HEK293 (cell line): ENCODE data around the gene HRCT1.

Experiments
- CTCF ChIA-PET: fragments of 350-600 bp; formaldehyde crosslinking; extraction: SDS; loops from one replicate; lab custom pipeline; 2021; ENCODE audit warnings: antibody characterized with exemption; lab: Yijun Ruan, JAX
- POLR2A ChIA-PET: fragments of 300-600 bp; formaldehyde crosslinking; extraction: SDS; loops from one replicate; lab custom pipeline; 2020; ENCODE audit warnings: antibody characterized with exemption, inconsistent platforms; lab: Yijun Ruan, JAX
- H3K27ac ChIP-seq: fragments of 200-500 bp; sonication (Bioruptor generic); 2 replicates; pipeline ENCODE4 v1.5.1; 2014; ENCODE audit warnings: low read depth, low read length, control low read depth, inconsistent platforms; ENCODE audit errors: extremely low read depth
- H3K36me3 ChIP-seq, 2 experiments: fragments of 200-500 bp in 1 of 2; sonication (Bioruptor generic) in 1 of 2; 1 replicate in 1 of 2; 2 replicates in 1 of 2; pipeline ENCODE4 v1.5.1; 2014 to 2017; ENCODE audit warnings: inconsistent platforms in 2 of 2, low read length in 2 of 2; ENCODE audit not compliant: control insufficient read depth in 2 of 2, insufficient read depth in 1 of 2
- H3K4me1 ChIP-seq: fragments of 200-500 bp; sonication (Bioruptor generic); 2 replicates; pipeline ENCODE4 v1.5.1; 2014; ENCODE audit warnings: mild to moderate bottlenecking, low read length, inconsistent platforms; ENCODE audit not compliant: control insufficient read depth, insufficient read depth
- H3K4me3 ChIP-seq: 2 replicates; pipeline ENCODE4 v1.5.1; 2011; ENCODE audit warnings: low read depth, mild to moderate bottlenecking, control low read depth, low read length, moderate library complexity
- H3K9me3 ChIP-seq: fragments of 200-500 bp; sonication (Bioruptor generic); 2 replicates; pipeline ENCODE4 v1.5.1; 2014; ENCODE audit warnings: low read depth, low read length, inconsistent platforms; ENCODE audit not compliant: control insufficient read depth, insufficient read depth
- GFI1B ChIP-seq: fragments of 450-650 bp; formaldehyde crosslinking; IDR thresholded peaks from 2 replicates; pipeline ENCODE4 v1.5.1; 2016; ENCODE audit warnings: missing biosample characterization, missing genetic modification characterization
- PRDM4 ChIP-seq: fragments of 450-650 bp; formaldehyde crosslinking; IDR thresholded peaks from 2 replicates; pipeline ENCODE4 v1.5.1; 2017; ENCODE audit warnings: missing biosample characterization, missing genetic modification characterization
- SP3 ChIP-seq: fragments of 450-650 bp; formaldehyde crosslinking; IDR thresholded peaks from 2 replicates; pipeline ENCODE4 v1.5.1; 2016; ENCODE audit warnings: missing biosample characterization, missing genetic modification characterization
- TCF7L2 ChIP-seq: IDR thresholded peaks from 2 replicates; pipeline ENCODE4 v1.6.1; 2011; ENCODE audit warnings: low read depth, mild to moderate bottlenecking, inconsistent platforms, low read length, moderate library complexity, borderline replicate concordance
- ZBTB21 ChIP-seq: fragments of 450-650 bp; formaldehyde crosslinking; IDR thresholded peaks from 2 replicates; pipeline ENCODE4 v1.5.1; 2017; ENCODE audit warnings: missing biosample characterization, missing genetic modification characterization
- ZNF132 ChIP-seq: fragments of 450-650 bp; formaldehyde crosslinking; IDR thresholded peaks from 2 replicates; pipeline ENCODE4 v1.5.1; 2017; ENCODE audit warnings: missing biosample characterization, missing genetic modification characterization, borderline replicate concordance
- ZNF169 ChIP-seq: fragments of 450-650 bp; formaldehyde crosslinking; IDR thresholded peaks from 2 replicates; pipeline ENCODE4 v1.5.1; 2016; ENCODE audit warnings: missing biosample characterization, missing genetic modification characterization
- ZNF184 ChIP-seq: fragments of 450-650 bp; IDR thresholded peaks from 2 replicates; pipeline ENCODE4 v1.5.1; 2018; ENCODE audit warnings: missing biosample characterization, mild to moderate bottlenecking, missing genetic modification characterization
- ZNF223 ChIP-seq: fragments of 450-650 bp; formaldehyde crosslinking; IDR thresholded peaks from 2 replicates; pipeline ENCODE4 v1.5.1; 2016; ENCODE audit warnings: missing biosample characterization, missing genetic modification characterization
- ZNF350 ChIP-seq: fragments of 450-650 bp; formaldehyde crosslinking; IDR thresholded peaks from 2 replicates; pipeline ENCODE4 v1.5.0; 2017; ENCODE audit warnings: missing biosample characterization, mild to moderate bottlenecking, missing genetic modification characterization
- ZNF514 ChIP-seq: fragments of 450-650 bp; formaldehyde crosslinking; IDR thresholded peaks from 2 replicates; pipeline ENCODE4 v1.5.1; 2016; ENCODE audit warnings: missing biosample characterization, missing genetic modification characterization
- ZNF561 ChIP-seq: fragments of 450-650 bp; IDR thresholded peaks from 2 replicates; pipeline ENCODE4 v1.5.1; 2018; ENCODE audit warnings: missing biosample characterization, missing genetic modification characterization, borderline replicate concordance
- ZNF596 ChIP-seq: fragments of 450-650 bp; IDR thresholded peaks from 2 replicates; pipeline ENCODE4 v1.5.0; 2018; ENCODE audit warnings: missing biosample characterization, mild to moderate bottlenecking, missing genetic modification characterization, moderate library complexity
- ZNF658 ChIP-seq: fragments of 450-650 bp; formaldehyde crosslinking; IDR thresholded peaks from 2 replicates; pipeline ENCODE4; 2016; ENCODE audit warnings: missing biosample characterization, missing genetic modification characterization
- ZNF660 ChIP-seq: fragments of 450-650 bp; IDR thresholded peaks from 2 replicates; pipeline ENCODE4 v1.5.1; 2018; ENCODE audit warnings: missing biosample characterization, mild to moderate bottlenecking, missing genetic modification characterization
- ZNF670 ChIP-seq: fragments of 450-650 bp; formaldehyde crosslinking; IDR thresholded peaks from 2 replicates; pipeline ENCODE4 v1.5.1; 2016; ENCODE audit warnings: missing biosample characterization, missing genetic modification characterization, low read depth
- ZNF830 ChIP-seq: fragments of 450-650 bp; IDR thresholded peaks from 2 replicates; pipeline ENCODE4 v1.5.0; 2018; ENCODE audit warnings: missing biosample characterization, missing genetic modification characterization, low read depth, mild to moderate bottlenecking, moderate library complexity
- ZNF837 ChIP-seq: fragments of 450-650 bp; formaldehyde crosslinking; IDR thresholded peaks from 2 replicates; pipeline ENCODE4 v1.5.1; 2016; ENCODE audit warnings: missing biosample characterization, missing genetic modification characterization
- ZSCAN4 ChIP-seq: fragments of 450-650 bp; formaldehyde crosslinking; IDR thresholded peaks from 2 replicates; pipeline ENCODE4 v1.5.1; 2017; ENCODE audit warnings: missing biosample characterization, missing genetic modification characterization
- TF ChIP-seq, protein P1 (sequence below): fragments of 450-650 bp; formaldehyde crosslinking; conservative IDR thresholded peaks from 2 replicates; pipeline ENCODE4 v1.5.1; 2016; ENCODE audit warnings: low read depth, missing biosample characterization, missing genetic modification characterization
- TF ChIP-seq, protein P2 (sequence below): fragments of 450-650 bp; formaldehyde crosslinking; IDR thresholded peaks from 2 replicates; pipeline ENCODE4 v1.5.1; 2016; ENCODE audit warnings: missing biosample characterization, missing genetic modification characterization, low read depth

Gene HRCT1

DNA sequence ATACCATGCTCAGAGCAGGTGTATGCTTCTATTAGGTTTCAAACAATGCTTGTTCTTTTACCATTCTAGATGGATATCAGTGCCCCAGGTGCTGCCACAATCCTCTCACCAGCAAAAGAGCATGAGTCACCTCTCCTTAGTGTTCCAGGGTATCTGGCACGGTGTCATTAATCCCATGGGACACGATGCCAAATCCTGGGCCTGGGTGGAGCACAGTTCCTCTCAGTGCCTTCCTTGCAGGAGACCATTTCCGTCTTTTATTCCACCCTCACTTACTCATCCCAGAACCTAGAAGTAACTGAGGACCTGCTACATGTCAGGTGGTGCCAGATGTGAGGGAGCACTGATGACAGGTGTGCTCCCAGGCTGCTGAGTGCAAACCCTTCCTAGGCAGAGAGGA is 34.5 kb upstream of the HRCT1 start:
- Histone ChIP-seq H3K4me1 (no peaks in the 10 kb centered on the region), H3K4me3 (no peak overlapping the region), H3K27ac (no peak overlapping the region), H3K9me3 (no peaks in the 10 kb centered on the region), H3K36me3 (no peaks in the 10 kb centered on the region)
- ChIA-PET CTCF (interaction anchor here (1.0 to 1.6 kb wide), 3 partner anchors 7 to 45 kb away, joined by 3 to 5 read pairs (median 5); no protein-coding TSS in a partner anchor), POLR2A (no interaction called here)
- no peak for TF ChIP-seq ZNF596 (tag by site-specific recombination)
- no peak for TF ChIP-seq ZBTB21 (tag by site-specific recombination)
- TF ChIP-seq ZNF514: no peak
- TF ChIP-seq TCF7L2: no peak
- no peak for TF ChIP-seq ZNF670 (tag by site-specific recombination)

- TF ChIP-seq ZNF658 (tag by site-specific recombination) (no peak), ZNF223 (tag by site-specific recombination) (no peak)
- Histone ChIP-seq H3K4me3 (no peak overlapping the region), H3K36me3 (no peaks in the 10 kb centered on the region), H3K9me3 (no peaks in the 10 kb centered on the region), H3K27ac (no peak overlapping the region), H3K4me1 (no peaks in the 10 kb centered on the region)
- ChIA-PET POLR2A (no interaction called here), CTCF (interaction anchor here (1.0 to 2.4 kb wide), 4 partner anchors 8 to 59 kb away, joined by 3 to 14 read pairs (median 5); no protein-coding TSS in a partner anchor)
Observed at GRCh38 chr9:35872505-35872904, 33.5 kb upstream of the HRCT1 start.

DNA sequence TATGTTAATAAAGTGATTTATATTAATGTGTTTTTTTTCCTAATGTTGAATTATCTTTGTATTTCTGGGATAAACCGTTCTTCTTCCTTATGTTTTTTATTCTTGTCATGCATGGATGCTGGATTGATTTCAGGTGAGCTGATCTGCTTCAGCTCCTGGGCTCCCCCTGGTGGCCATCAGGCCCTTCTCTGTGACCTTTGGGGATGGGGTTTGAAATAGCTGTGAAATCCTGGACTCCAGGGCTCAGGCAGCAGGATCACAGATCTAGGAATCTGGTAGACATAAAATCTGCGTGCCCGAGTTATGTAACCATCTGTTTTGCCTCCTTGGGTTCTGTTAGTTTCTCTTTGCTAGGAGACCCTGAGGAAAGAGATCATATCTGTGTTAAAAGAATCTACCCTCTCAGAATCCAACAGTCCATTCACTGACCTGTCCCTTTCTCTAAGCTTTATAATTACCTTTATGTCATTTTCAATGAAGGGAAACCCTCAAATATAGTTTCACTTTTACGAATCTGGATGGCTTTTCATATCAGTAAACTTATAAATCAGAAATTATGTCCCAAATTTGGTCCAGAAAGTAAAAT is 23.6 kb upstream of the HRCT1 start:
- Histone ChIP-seq H3K4me1 (no peaks in the 10 kb centered on the region), H3K27ac (no peak overlapping the region), H3K36me3 (no peaks in the 10 kb centered on the region), H3K9me3 (no peaks in the 10 kb centered on the region), H3K4me3 (no peak overlapping the region)
- POLR2A ChIA-PET: interaction anchor here (0.5 to 1.7 kb wide), 3 partner anchors 68 to 316 kb away, joined by 3 to 5 read pairs (median 5); partner anchors contain the start of gene HINT2
- CTCF ChIA-PET: interaction anchor here (0.5 to 7.9 kb wide), 68 partner anchors 9 to 1429 kb away, joined by 3 to 120 read pairs (median 4); partner anchors contain the start of genes ARHGEF39, CCDC107, FAM221B and GBA2
- TF ChIP-seq ZNF350 (no peak), SP3 (tag by site-specific recombination) (no peak), ZNF837 (tag by site-specific recombination) (no peak), ZNF184 (tag by site-specific recombination) (no peak), ZNF561 (no peak), ZNF132 (tag by site-specific recombination) (no peak), GFI1B (tag by site-specific recombination) (no peak), PRDM4 (tag by site-specific recombination) (no peak), ZNF660 (tag by site-specific recombination) (no peak), ZNF830 (no peak), ZSCAN4 (tag by site-specific recombination) (no peak), ZNF169 (no peak), TCF7L2 (no peak)
- TF ChIP-seq, protein P1, sequence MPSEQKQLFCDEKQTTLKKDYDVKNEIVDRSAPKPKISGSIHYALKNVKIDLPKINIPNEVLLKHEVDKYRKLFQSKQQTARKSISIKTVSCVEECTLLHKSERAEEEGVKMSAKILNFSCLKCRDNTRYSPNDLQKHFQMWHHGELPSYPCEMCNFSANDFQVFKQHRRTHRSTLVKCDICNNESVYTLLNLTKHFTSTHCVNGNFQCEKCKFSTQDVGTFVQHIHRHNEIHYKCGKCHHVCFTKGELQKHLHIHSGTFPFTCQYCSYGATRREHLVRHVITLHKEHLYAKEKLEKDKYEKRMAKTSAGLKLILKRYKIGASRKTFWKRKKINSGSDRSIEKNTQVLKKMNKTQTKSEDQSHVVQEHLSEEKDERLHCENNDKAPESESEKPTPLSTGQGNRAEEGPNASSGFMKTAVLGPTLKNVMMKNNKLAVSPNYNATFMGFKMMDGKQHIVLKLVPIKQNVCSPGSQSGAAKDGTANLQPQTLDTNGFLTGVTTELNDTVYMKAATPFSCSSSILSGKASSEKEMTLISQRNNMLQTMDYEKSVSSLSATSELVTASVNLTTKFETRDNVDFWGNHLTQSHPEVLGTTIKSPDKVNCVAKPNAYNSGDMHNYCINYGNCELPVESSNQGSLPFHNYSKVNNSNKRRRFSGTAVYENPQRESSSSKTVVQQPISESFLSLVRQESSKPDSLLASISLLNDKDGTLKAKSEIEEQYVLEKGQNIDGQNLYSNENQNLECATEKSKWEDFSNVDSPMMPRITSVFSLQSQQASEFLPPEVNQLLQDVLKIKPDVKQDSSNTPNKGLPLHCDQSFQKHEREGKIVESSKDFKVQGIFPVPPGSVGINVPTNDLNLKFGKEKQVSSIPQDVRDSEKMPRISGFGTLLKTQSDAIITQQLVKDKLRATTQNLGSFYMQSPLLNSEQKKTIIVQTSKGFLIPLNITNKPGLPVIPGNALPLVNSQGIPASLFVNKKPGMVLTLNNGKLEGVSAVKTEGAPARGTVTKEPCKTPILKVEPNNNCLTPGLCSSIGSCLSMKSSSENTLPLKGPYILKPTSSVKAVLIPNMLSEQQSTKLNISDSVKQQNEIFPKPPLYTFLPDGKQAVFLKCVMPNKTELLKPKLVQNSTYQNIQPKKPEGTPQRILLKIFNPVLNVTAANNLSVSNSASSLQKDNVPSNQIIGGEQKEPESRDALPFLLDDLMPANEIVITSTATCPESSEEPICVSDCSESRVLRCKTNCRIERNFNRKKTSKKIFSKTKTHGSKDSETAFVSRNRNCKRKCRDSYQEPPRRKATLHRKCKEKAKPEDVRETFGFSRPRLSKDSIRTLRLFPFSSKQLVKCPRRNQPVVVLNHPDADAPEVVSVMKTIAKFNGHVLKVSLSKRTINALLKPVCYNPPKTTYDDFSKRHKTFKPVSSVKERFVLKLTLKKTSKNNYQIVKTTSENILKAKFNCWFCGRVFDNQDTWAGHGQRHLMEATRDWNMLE (tag by site-specific recombination): no peak
- TF ChIP-seq, protein P2, sequence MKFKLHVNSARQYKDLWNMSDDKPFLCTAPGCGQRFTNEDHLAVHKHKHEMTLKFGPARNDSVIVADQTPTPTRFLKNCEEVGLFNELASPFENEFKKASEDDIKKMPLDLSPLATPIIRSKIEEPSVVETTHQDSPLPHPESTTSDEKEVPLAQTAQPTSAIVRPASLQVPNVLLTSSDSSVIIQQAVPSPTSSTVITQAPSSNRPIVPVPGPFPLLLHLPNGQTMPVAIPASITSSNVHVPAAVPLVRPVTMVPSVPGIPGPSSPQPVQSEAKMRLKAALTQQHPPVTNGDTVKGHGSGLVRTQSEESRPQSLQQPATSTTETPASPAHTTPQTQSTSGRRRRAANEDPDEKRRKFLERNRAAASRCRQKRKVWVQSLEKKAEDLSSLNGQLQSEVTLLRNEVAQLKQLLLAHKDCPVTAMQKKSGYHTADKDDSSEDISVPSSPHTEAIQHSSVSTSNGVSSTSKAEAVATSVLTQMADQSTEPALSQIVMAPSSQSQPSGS (tag by site-specific recombination): no peak
